IMR-90 (cell line): Measurements from ENCODE around the gene ST3GAL3. TPM values are rescaled to one million over a fixed set of nuclear protein-coding genes. Genes with fewer than 3 reads are reported as not detected.

Experiments used
- ATAC-seq: fragments of 200-7000 bp; cut with Tn5 transposase; 2 replicates; pipeline ENCODE4 v1.9.1; 2020; ENCODE audit warnings: low read depth, mild to moderate bottlenecking, moderate library complexity
- BruUV-seq: library from RNA; stranded (reverse); fragments of 400-500 nt; replicated peaks from 2 replicates; lab custom pipeline; 2021; lab: Mats Ljungman, UMichigan
- CTCF ChIA-PET: fragments of 300-600 bp; formaldehyde crosslinking; extraction: SDS; loops from one replicate; lab custom pipeline; 2021; ENCODE audit warnings: antibody characterized with exemption; lab: Yijun Ruan, JAX
- POLR2A ChIA-PET: fragments of 300-600 bp; sonication (Branson Sonifier 250); formaldehyde crosslinking; loops from one replicate; lab custom pipeline; 2022; ENCODE audit warnings: antibody characterized with exemption; ENCODE audit not compliant: unreplicated experiment; lab: Charles Lee
- DNase-seq: peaks from one replicate; pipeline ENCODE4 v3.0.0; 2013
- H2AFZ ChIP-seq: replicated peaks from 2 replicates; pipeline ENCODE3; 2013; ENCODE audit warnings: low read length, mild to moderate bottlenecking; ENCODE audit not compliant: poor library complexity
- H2AK5ac ChIP-seq: 2 replicates; pipeline ENCODE4 v1.6.1; 2013; ENCODE audit warnings: low read depth, low read length, inconsistent platforms
- H2AK9ac ChIP-seq: replicated peaks from 2 replicates; pipeline ENCODE3; 2013; ENCODE audit warnings: mild to moderate bottlenecking, low read depth, low read length, moderate library complexity; ENCODE audit not compliant: poor library complexity
- H2BK120ac ChIP-seq: 2 replicates; pipeline ENCODE4 v1.6.1; 2013; ENCODE audit warnings: low read depth, low read length, inconsistent platforms
- H2BK15ac ChIP-seq: 3 replicates; pipeline ENCODE4 v1.6.1; 2013; ENCODE audit warnings: low read depth, low read length, inconsistent platforms
- H2BK20ac ChIP-seq: 2 replicates; pipeline ENCODE4 v1.6.1; 2013; ENCODE audit warnings: low read depth, mild to moderate bottlenecking, inconsistent platforms, low read length, moderate library complexity
- H2BK5ac ChIP-seq: 2 replicates; pipeline ENCODE4 v1.6.1; 2013; ENCODE audit warnings: mild to moderate bottlenecking, low read depth, low read length, inconsistent platforms; ENCODE audit not compliant: poor library complexity, severe bottlenecking
- H3K14ac ChIP-seq: replicated peaks from 2 replicates; pipeline ENCODE4 v1.6.1; 2013; ENCODE audit warnings: low read depth, low read length, inconsistent platforms
- H3K18ac ChIP-seq: 2 replicates; pipeline ENCODE4 v1.6.1; 2013; ENCODE audit warnings: low read depth, low read length, control low read depth
- H3K23ac ChIP-seq: 2 replicates; pipeline ENCODE4 v1.6.1; 2013; ENCODE audit warnings: low read depth, low read length, inconsistent platforms
- H3K27ac ChIP-seq: 2 replicates; pipeline ENCODE4 v1.5.1; 2013; ENCODE audit warnings: mild to moderate bottlenecking, control low read depth, low read length; ENCODE audit not compliant: insufficient read depth
- H3K27me3 ChIP-seq: 2 replicates; pipeline ENCODE4 v1.6.1; 2013; ENCODE audit warnings: low read length; ENCODE audit not compliant: control insufficient read depth, insufficient read depth
- H3K36me3 ChIP-seq: 2 replicates; pipeline ENCODE4 v1.6.1; 2013; ENCODE audit warnings: low read length, mixed read lengths; ENCODE audit not compliant: control insufficient read depth, insufficient read depth
- H3K4ac ChIP-seq: 2 replicates; pipeline ENCODE4 v1.6.1; 2013; ENCODE audit warnings: low read depth, low read length, inconsistent platforms
- H3K4me1 ChIP-seq: 2 replicates; pipeline ENCODE4 v1.6.1; 2013; ENCODE audit warnings: low read length, mixed read lengths; ENCODE audit not compliant: control insufficient read depth, insufficient read depth
- H3K4me2 ChIP-seq: 2 replicates; pipeline ENCODE4 v1.6.1; 2013; ENCODE audit warnings: low read depth, mild to moderate bottlenecking, control low read depth, low read length, moderate library complexity
- H3K4me3 ChIP-seq: 2 replicates; pipeline ENCODE4 v1.5.1; 2013; ENCODE audit warnings: low read depth, mild to moderate bottlenecking, control low read depth, low read length, moderate library complexity; ENCODE audit not compliant: insufficient read depth
- H3K56ac ChIP-seq: 2 replicates; pipeline ENCODE4 v1.6.1; 2013; ENCODE audit warnings: low read length, inconsistent platforms; ENCODE audit not compliant: insufficient read depth; ENCODE audit errors: extremely low read depth
- H3K79me1 ChIP-seq, 2 experiments: 2 replicates each; pipeline ENCODE4 v1.6.1; 2013; ENCODE audit warnings: low read length in 2 of 2, inconsistent platforms in 1 of 2, low read depth in 1 of 2
- H3K9ac ChIP-seq: 2 replicates; pipeline ENCODE4 v1.6.1; 2013; ENCODE audit warnings: low read depth, low read length, control low read depth
- H3K9me1 ChIP-seq: 2 replicates; pipeline ENCODE4 v1.6.1; 2013; ENCODE audit warnings: low read length, inconsistent platforms; ENCODE audit not compliant: insufficient read depth
- H3K9me3 ChIP-seq: 2 replicates; pipeline ENCODE4 v1.6.1; 2013; ENCODE audit warnings: low read length; ENCODE audit not compliant: control insufficient read depth, insufficient read depth
- H4K20me1 ChIP-seq: 2 replicates; pipeline ENCODE4 v1.6.1; 2013; ENCODE audit warnings: low read length, inconsistent platforms; ENCODE audit not compliant: insufficient read depth
- H4K5ac ChIP-seq: 2 replicates; pipeline ENCODE4 v1.6.1; 2013; ENCODE audit warnings: mild to moderate bottlenecking, low read depth, low read length, control low read depth
- H4K8ac ChIP-seq, 2 experiments: 2 replicates each; pipeline ENCODE4 v1.6.1; 2013; ENCODE audit warnings: low read depth in 2 of 2, low read length in 2 of 2, control low read depth in 1 of 2, inconsistent platforms in 1 of 2
- H4K91ac ChIP-seq: 2 replicates; pipeline ENCODE4 v1.6.1; 2013; ENCODE audit warnings: low read depth, low read length, inconsistent platforms; ENCODE audit not compliant: insufficient read depth
- BHLHE40 ChIP-seq: fragments of 150-350 bp; IDR thresholded peaks from 2 replicates; pipeline ENCODE4 v1.6.1; 2016; ENCODE audit warnings: mild to moderate bottlenecking, low read depth, low read length
- CEBPB ChIP-seq: IDR thresholded peaks from 2 replicates; pipeline ENCODE4 v1.6.1; 2012; ENCODE audit warnings: low read depth, low read length, improper control_type of control experiment
- CHD1 ChIP-seq: IDR thresholded peaks from 2 replicates; pipeline ENCODE4 v1.6.1; 2012; ENCODE audit warnings: low read depth, low read length, improper control_type of control experiment
- ELK1 ChIP-seq: fragments of 150-350 bp; IDR thresholded peaks from 2 replicates; pipeline ENCODE4 v1.6.1; 2016; ENCODE audit warnings: low read depth, mild to moderate bottlenecking, low read length, moderate library complexity, borderline replicate concordance
- FOS ChIP-seq: fragments of 150-350 bp; IDR thresholded peaks from 2 replicates; pipeline ENCODE4 v1.6.1; 2016; ENCODE audit warnings: low read depth, low read length
- MAFK ChIP-seq: IDR thresholded peaks from 2 replicates; pipeline ENCODE4 v1.6.1; 2012; ENCODE audit warnings: low read depth, low read length, improper control_type of control experiment
- MAZ ChIP-seq: IDR thresholded peaks from 2 replicates; pipeline ENCODE4 v1.6.1; 2012; ENCODE audit warnings: low read depth, mild to moderate bottlenecking, low read length, improper control_type of control experiment, moderate library complexity, borderline replicate concordance
- MXI1 ChIP-seq: IDR thresholded peaks from 2 replicates; pipeline ENCODE4 v1.6.1; 2012; ENCODE audit warnings: low read depth, mild to moderate bottlenecking, low read length, moderate library complexity, borderline replicate concordance
- NFE2L2 ChIP-seq: fragments of 150-350 bp; IDR thresholded peaks from 2 replicates; pipeline ENCODE4 v1.6.1; 2016; ENCODE audit warnings: low read depth, mild to moderate bottlenecking, low read length
- POLR2A ChIP-seq: IDR thresholded peaks from 2 replicates; pipeline ENCODE4 v1.6.1; 2012; ENCODE audit warnings: mild to moderate bottlenecking, low read depth, low read length
- RAD21 ChIP-seq: IDR thresholded peaks from 2 replicates; pipeline ENCODE4 v1.6.1; 2012; ENCODE audit warnings: low read length, improper control_type of control experiment
- RCOR1 ChIP-seq: IDR thresholded peaks from 2 replicates; pipeline ENCODE4 v1.6.1; 2012; ENCODE audit warnings: mild to moderate bottlenecking, low read length, improper control_type of control experiment; ENCODE audit not compliant: insufficient replicate concordance
- RFX5 ChIP-seq: IDR thresholded peaks from 2 replicates; pipeline ENCODE4 v1.8.0; 2012; ENCODE audit warnings: low read depth, mild to moderate bottlenecking, low read length, moderate library complexity
- SMC3 ChIP-seq: fragments of 150-350 bp; IDR thresholded peaks from 2 replicates; pipeline ENCODE4 v1.6.1; 2016; ENCODE audit warnings: low read depth, mild to moderate bottlenecking, antibody characterized with exemption, low read length, moderate library complexity
- USF2 ChIP-seq: fragments of 150-350 bp; IDR thresholded peaks from 2 replicates; pipeline ENCODE4 v1.6.1; 2017; ENCODE audit warnings: mild to moderate bottlenecking, antibody characterized with exemption, low read length, low read depth
- WGBS, 2 experiments: methylation state at CpG; one replicate each; pipeline versions ENCODE4 v1.1.5 to v1.1.7; 2013; ENCODE audit warnings: missing lambda C conversion rate in 2 of 2; ENCODE audit not compliant: insufficient read length in 1 of 2; ENCODE audit errors: extremely low coverage in 2 of 2; 5-methylcytosine and 5-hydroxymethylcytosine counted together
- dilution Hi-C: fragments of 300-500 bp; cut with HindIII; formaldehyde crosslinking; loops from one replicate; pipeline ENCODE4 v1.14.3; 2018; ENCODE audit warnings: low sequenced_read_pairs; ENCODE audit not compliant: unreplicated experiment
- in situ Hi-C: fragments of 300-500 bp; cut with MboI; formaldehyde crosslinking; loops from 3 replicates; pipeline ENCODE4 v1.14.3; 2019; ENCODE audit warnings: low sequenced_read_pairs, inconsistent platforms, mixed read lengths
- intact Hi-C: fragments of 100-400 bp; cut with micrococcal nuclease; formaldehyde crosslinking; loops from 2 replicates; pipeline ENCODE4 v1.10.0; 2022
- polyA plus RNA-seq, 3 experiments: library from polyadenylated mRNA; depleted of rRNA; stranded (reverse); fragments of >200 nt; gene quantifications; 2 replicates each; pipeline ENCODE4 v1.2.3, GENCODE V29; 2012; ENCODE audit warnings: low replicate concordance in 1 of 3
- total RNA-seq: library from RNA; depleted of rRNA; stranded (reverse); fragments of >200 nt; gene quantifications from 2 replicates; pipeline ENCODE4 v1.2.3, GENCODE V29; 2012
- TF ChIP-seq, protein P1 (sequence below): conservative IDR thresholded peaks from 2 replicates; pipeline ENCODE4 v1.5.1; 2012; ENCODE audit warnings: mild to moderate bottlenecking, low read depth, low read length, improper control_type of control experiment

The ST3GAL3 gene
- total and polyA plus RNA-seq, 2 of the 4 experiments (the other 2 are of a cell fraction) = 12.0 to 14.8 TPM

GRCh38 chr1:43839056-43839455, 131.7 kb downstream of the ST3GAL3 start:
- H2BK20ac ChIP-seq = no peak overlapping the region
- CTCF ChIA-PET = no interaction called here

More at GRCh38 chr1:43839056-43839455, 131.7 kb downstream of the ST3GAL3 start:
- no peak for ATAC-seq
- 80% methylated on average over 1 of the region's 5 CpGs; no CpG with 5 or more reads in 1 of the 2 experiments for WGBS, 2 experiments
- Histone ChIP-seq H2BK120ac (no peak overlapping the region), H3K18ac (no peak overlapping the region), H2AK5ac (no peak overlapping the region), H3K9me3 (no peaks in the 10 kb centered on the region), H4K8ac (no peak overlapping the region), H3K23ac (no peak overlapping the region), H3K9me1 (peaks cover 23% of the 10 kb centered on the region), H2AFZ (no peak overlapping the region), H2AK9ac (no peak overlapping the region), H2BK15ac (no peak overlapping the region), H2BK5ac (no peak overlapping the region), H3K4me3 (no peak overlapping the region), H3K14ac (no peak overlapping the region), H3K4me2 (no peak overlapping the region), H3K36me3 (peaks cover 15% of the 10 kb centered on the region), H3K9ac (no peak overlapping the region), H3K4me1 (peaks cover 16% of the 10 kb centered on the region), H3K79me1 (peaks cover 26 to 32% of the 10 kb centered on the region in 2 experiments), H4K5ac (no peak overlapping the region), H4K91ac (no peak overlapping the region), H3K4ac (no peak overlapping the region), H3K56ac (no peak overlapping the region), H3K27me3 (no peaks in the 10 kb centered on the region), H3K27ac (no peak overlapping the region), H4K20me1 (peaks cover 19% of the 10 kb centered on the region)
- no peak for TF ChIP-seq RAD21
- TF ChIP-seq USF2 = no peak
- no peak for TF ChIP-seq MAZ
- TF ChIP-seq, protein P1, sequence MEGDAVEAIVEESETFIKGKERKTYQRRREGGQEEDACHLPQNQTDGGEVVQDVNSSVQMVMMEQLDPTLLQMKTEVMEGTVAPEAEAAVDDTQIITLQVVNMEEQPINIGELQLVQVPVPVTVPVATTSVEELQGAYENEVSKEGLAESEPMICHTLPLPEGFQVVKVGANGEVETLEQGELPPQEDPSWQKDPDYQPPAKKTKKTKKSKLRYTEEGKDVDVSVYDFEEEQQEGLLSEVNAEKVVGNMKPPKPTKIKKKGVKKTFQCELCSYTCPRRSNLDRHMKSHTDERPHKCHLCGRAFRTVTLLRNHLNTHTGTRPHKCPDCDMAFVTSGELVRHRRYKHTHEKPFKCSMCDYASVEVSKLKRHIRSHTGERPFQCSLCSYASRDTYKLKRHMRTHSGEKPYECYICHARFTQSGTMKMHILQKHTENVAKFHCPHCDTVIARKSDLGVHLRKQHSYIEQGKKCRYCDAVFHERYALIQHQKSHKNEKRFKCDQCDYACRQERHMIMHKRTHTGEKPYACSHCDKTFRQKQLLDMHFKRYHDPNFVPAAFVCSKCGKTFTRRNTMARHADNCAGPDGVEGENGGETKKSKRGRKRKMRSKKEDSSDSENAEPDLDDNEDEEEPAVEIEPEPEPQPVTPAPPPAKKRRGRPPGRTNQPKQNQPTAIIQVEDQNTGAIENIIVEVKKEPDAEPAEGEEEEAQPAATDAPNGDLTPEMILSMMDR = no peak
- no peak for TF ChIP-seq RFX5
- no peak for TF ChIP-seq POLR2A
- TF ChIP-seq BHLHE40 = no peak
- TF ChIP-seq MXI1 = no peak
- TF ChIP-seq FOS = no peak
- TF ChIP-seq CEBPB = no peak
- TF ChIP-seq NFE2L2 = no peak
- no peak for TF ChIP-seq CHD1
- no peak for TF ChIP-seq RCOR1
- no peak for TF ChIP-seq ELK1
- TF ChIP-seq SMC3 = no peak
- no peak for TF ChIP-seq MAFK
- DNase-seq = no peak
- in situ Hi-C loops = no loop called here
- POLR2A ChIA-PET = no interaction called here
- BruUV-seq = no TSS peak
- dilution Hi-C loops = no loop called here
- intact Hi-C loops = no loop called here
